Activated CD4-positive, alpha-beta T cell treated with anti-CD3 and anti-CD28 coated beads, Interleukin-10, Interleukin-2, amounts not matched to agents 100 ng/mL and 50 ng/mL, durations not matched to agents 16 hours and 8 hours (primary cell): ENCODE results near the gene TRIM50.
"Not testable (repeated sequence)": the region's sequence is repeated elsewhere in the genome, so short reads cannot be mapped to it uniquely, and the experiment has no call there.

Experiments used
- DNase-seq: peaks from one replicate; pipeline ENCODE4 v3.0.0-alpha.2; 2020

TRIM50 gene

GRCh38 chr7:73327922-73328321 is at the start of gene TRIM50, which contains the start of gene FKBP6:
TSS of gene TRIM50 (minus strand) at chr7:73328082. CDS start at chr7:73324787, 3,295 bp downstream.
TSS of gene FKBP6 (plus strand) at chr7:73328161. CDS start at chr7:73328429, 268 bp downstream.
- DNase-seq, result not testable (repeated sequence)

GRCh38 chr7:73376671-73377412 is 49.0 kb upstream of the TRIM50 start:
- no peak for DNase-seq

GRCh38 chr7:73376262-73376661 is 48.4 kb upstream of the TRIM50 start:
- not testable (repeated sequence) for DNase-seq

GRCh38 chr7:73373741-73374140 is 45.9 kb upstream of the TRIM50 start:
- DNase-seq, result no peak

- DNase-seq, result no peak
Measured at GRCh38 chr7:73369622-73370021, 41.7 kb upstream of the TRIM50 start.

GRCh38 chr7:73369009-73369408 is 41.1 kb upstream of the TRIM50 start:
- no peak for DNase-seq

GRCh38 chr7:73366990-73367389 is 39.1 kb upstream of the TRIM50 start:
- DNase-seq, result no peak

- no peak for DNase-seq
Measured at GRCh38 chr7:73366127-73366526, 38.2 kb upstream of the TRIM50 start.

GRCh38 chr7:73364006-73364728 is 36.3 kb upstream of the TRIM50 start:
- DNase-seq, result no peak

GRCh38 chr7:73363225-73364005 is 35.5 kb upstream of the TRIM50 start:
- no peak for DNase-seq

- not testable (repeated sequence) for DNase-seq
Measured at GRCh38 chr7:73360590-73360989, 32.7 kb upstream of the TRIM50 start.

GRCh38 chr7:73359746-73360375 is 32.0 kb upstream of the TRIM50 start:
- no peak for DNase-seq

- DNase-seq, result no peak
Measured at GRCh38 chr7:73359306-73359705, 31.4 kb upstream of the TRIM50 start.

GRCh38 chr7:73358590-73359275 is 30.9 kb upstream of the TRIM50 start:
- DNase-seq, result no peak

- DNase-seq, result no peak
Measured at GRCh38 chr7:73356159-73356558, 28.3 kb upstream of the TRIM50 start.

GRCh38 chr7:73354821-73355220 is 26.9 kb upstream of the TRIM50 start:
- DNase-seq, result no peak

- no peak for DNase-seq
Measured at GRCh38 chr7:73354196-73354595, 26.3 kb upstream of the TRIM50 start.

GRCh38 chr7:73353243-73353642 is 25.4 kb upstream of the TRIM50 start:
- no peak for DNase-seq

GRCh38 chr7:73352784-73353183 is 24.9 kb upstream of the TRIM50 start:
- no peak for DNase-seq

GRCh38 chr7:73351447-73352167 is 23.7 kb upstream of the TRIM50 start:
- DNase-seq, result no peak

- no peak for DNase-seq
Measured at GRCh38 chr7:73350306-73351068, 22.6 kb upstream of the TRIM50 start.
